K562 (cell line): ENCODE results near the gene ANXA4. TPM values are rescaled to one million over a fixed set of nuclear protein-coding genes. Genes with fewer than 3 reads are reported as not detected.
A peak's percentile ranks its signal among the peaks of the same experiment; 100 is the strongest.

Experiments used
- CBFB ChIP-seq: sonication (generic); formaldehyde crosslinking; IDR thresholded peaks from 2 replicates; pipeline ENCODE4 v1.4.0; 2020; ENCODE audit warnings: mild to moderate bottlenecking, missing genetic modification reagents
- CTBP1 ChIP-seq: fragments of 450-650 bp; IDR thresholded peaks from 2 replicates; pipeline ENCODE4 v1.6.1; 2016; ENCODE audit warnings: borderline replicate concordance
- FOSL1 ChIP-seq: fragments of 200-800 bp; sonication (Bioruptor generic); conservative IDR thresholded peaks from 2 replicates; pipeline ENCODE4 v1.6.1; 2016; ENCODE audit warnings: missing genetic modification characterization, missing compliant biosample characterization
- FOXK2 ChIP-seq, 2 experiments: fragments of 450-650 bp; IDR thresholded peaks in 1 of 2; conservative IDR thresholded peaks in 1 of 2; 2 replicates each; pipeline ENCODE4 v1.6.1; 2016; ENCODE audit warnings: low read depth in 2 of 2, mild to moderate bottlenecking in 1 of 2
- FOXM1 ChIP-seq, 2 experiments: fragments of 450-650 bp in 1 of 2; sonication (generic) in 1 of 2; formaldehyde crosslinking in 1 of 2; IDR thresholded peaks; 2 replicates each; pipeline versions ENCODE4 v1.6.1 to v1.9.0; 2017 to 2022; ENCODE audit warnings: low read depth in 2 of 2, mild to moderate bottlenecking in 2 of 2, missing genetic modification reagents in 1 of 2, moderate library complexity in 1 of 2
- HCFC1 ChIP-seq: IDR thresholded peaks from 2 replicates; pipeline ENCODE4 v1.6.1; 2012; ENCODE audit warnings: low read depth, low read length, improper control_type of control experiment
- NR2C2 ChIP-seq, 2 experiments: fragments of 200-800 bp in 1 of 2; sonication (Bioruptor generic) in 1 of 2; sonication (generic) in 1 of 2; formaldehyde crosslinking in 1 of 2; IDR thresholded peaks; 2 replicates each; pipeline versions ENCODE4 v1.6.1 to v1.8.0; 2016 to 2022; ENCODE audit warnings: mild to moderate bottlenecking in 1 of 2, missing compliant biosample characterization in 1 of 2, missing genetic modification characterization in 1 of 2, missing genetic modification reagents in 1 of 2
- PHF8 ChIP-seq: fragments of 200-600 bp; sonication (generic); IDR thresholded peaks from 2 replicates; pipeline ENCODE4 v1.6.1; 2012; ENCODE audit warnings: mixed run types, mild to moderate bottlenecking, inconsistent platforms, low read length, moderate library complexity, borderline replicate concordance
- RBM14 ChIP-seq: fragments of 200-400 bp; formaldehyde crosslinking; IDR thresholded peaks from 2 replicates; pipeline ENCODE4 v1.6.1; 2018; ENCODE audit warnings: low read depth, mild to moderate bottlenecking, low read length, moderate library complexity, borderline replicate concordance; ENCODE audit not compliant: insufficient read depth
- RBM34 ChIP-seq: fragments of 200-400 bp; formaldehyde crosslinking; IDR thresholded peaks from 2 replicates; pipeline ENCODE4 v1.6.1; 2018; ENCODE audit warnings: low read length, borderline replicate concordance; ENCODE audit not compliant: insufficient read depth
- RNF2 ChIP-seq: sonication (generic); IDR thresholded peaks from 2 replicates; pipeline ENCODE4 v1.6.1; 2016
- SREBF2 ChIP-seq: sonication (generic); formaldehyde crosslinking; IDR thresholded peaks from 2 replicates; pipeline ENCODE4 v1.4.0; 2020; ENCODE audit warnings: mild to moderate bottlenecking, missing genetic modification reagents
- TAF9B ChIP-seq: fragments of 450-650 bp; IDR thresholded peaks from 2 replicates; pipeline ENCODE4 v1.6.1; 2018; ENCODE audit warnings: mild to moderate bottlenecking; ENCODE audit not compliant: partially characterized antibody
- TFAM ChIP-seq: fragments of 250-450 bp; sonication (Bioruptor Pico); conservative IDR thresholded peaks from 2 replicates; pipeline ENCODE4 v1.5.0; 2021; ENCODE audit warnings: mild to moderate bottlenecking, moderate library complexity
- XRCC5 ChIP-seq: fragments of 200-400 bp; formaldehyde crosslinking; IDR thresholded peaks from 2 replicates; pipeline ENCODE4 v1.6.1; 2017; ENCODE audit warnings: low read depth, mild to moderate bottlenecking, low read length
- ZNF408 ChIP-seq: fragments of 250-450 bp; sonication (Bioruptor Pico); IDR thresholded peaks from 2 replicates; pipeline ENCODE4 v1.4.0; 2020; ENCODE audit warnings: low read depth, mild to moderate bottlenecking, moderate library complexity
- ZNF717 ChIP-seq: fragments of 250-450 bp; sonication (Bioruptor Pico); IDR thresholded peaks from 2 replicates; pipeline ENCODE4 v1.5.0; 2021
- ZNF79 ChIP-seq: fragments of 250-450 bp; sonication (Bioruptor Pico); IDR thresholded peaks from 2 replicates; pipeline ENCODE4 v1.4.0; 2020; ENCODE audit warnings: low read depth, mild to moderate bottlenecking, moderate library complexity
- polyA plus RNA-seq, 8 experiments: library from polyadenylated mRNA; depleted of rRNA in 4 of 8; stranded (reverse) in 5 of 8; unstranded in 3 of 8; fragments of >200 nt; fragmentation: Nextera tagmentation in 2 of 8; fragmentation: Illumina TruSeq in 1 of 8; extraction: Ambion mirVana in 2 of 8; extraction: Trizol in 1 of 8; gene quantifications; 2 replicates each; pipeline versions ENCODE4 v1.2.1 to v1.2.3, GENCODE V29; 2011 to 2014; ENCODE audit warnings: inconsistent platforms in 1 of 8, missing spikeins in 1 of 8
- total RNA-seq, 7 experiments: library from RNA; depleted of rRNA in 6 of 7; stranded (reverse); fragments of >200 nt in 6 of 7; fragmentation: Illumina TruSeq in 2 of 7; extraction: Trizol in 2 of 7; gene quantifications; 2 replicates each; pipeline versions ENCODE4 v1.2.1 to v1.2.3, GENCODE V29; 2011 to 2021; ENCODE audit warnings: low replicate concordance in 1 of 7
- TF ChIP-seq, protein P1 (sequence below): fragments of 250-450 bp; sonication (Bioruptor Pico); IDR thresholded peaks from 2 replicates; pipeline ENCODE4 v1.5.0; 2021; ENCODE audit warnings: mild to moderate bottlenecking, borderline replicate concordance

Gene ANXA4
- total and polyA plus RNA-seq, 9 of the 15 experiments (the other 6 are each of a cell fraction or from before 2014, with no cell fraction given), result 3.4 to 13.6 (median 11.6) TPM

DNA sequence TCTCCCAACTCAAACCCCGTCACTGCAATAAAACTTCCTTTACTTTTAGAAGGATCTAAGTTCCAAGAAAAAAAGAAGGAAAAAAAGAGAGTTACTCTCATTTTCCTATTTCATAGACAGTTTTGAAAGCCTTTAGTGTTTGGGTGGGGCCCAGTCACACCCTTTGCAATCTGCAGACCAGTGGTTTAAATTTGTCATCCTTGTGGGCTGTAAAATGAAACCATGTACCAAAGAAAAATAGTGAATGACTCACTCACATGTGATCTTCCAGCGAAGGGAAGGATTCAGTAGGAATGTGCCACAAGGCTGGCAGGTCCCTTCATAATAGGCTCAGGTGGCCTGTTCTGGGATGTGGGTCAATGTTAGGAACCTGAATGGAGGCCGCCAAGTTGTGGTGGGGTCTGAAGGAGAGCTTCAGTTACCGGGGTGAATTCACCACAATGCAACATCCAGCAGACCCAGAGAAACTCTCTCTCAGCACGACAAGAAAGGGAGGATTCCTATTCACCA lies 28.3 kb downstream of the ANXA4 start (continued):
- TF ChIP-seq XRCC5 (no peak), ZNF717 (no peak), SREBF2 (CRISPR knock-in tag) (no peak), PHF8 (no peak), FOXM1 (IDR thresholded peaks at IDR 0.05; ENCODE audit: low read depth) (no peak), FOXM1 (CRISPR knock-in tag; IDR thresholded peaks at IDR 0.05; ENCODE audit: low read depth) (no peak), HCFC1 (no peak), RBM14 (no peak), CBFB (CRISPR knock-in tag) (no peak), CTBP1 (peak; percentile 87), ZNF79 (CRISPR knock-in tag) (no peak), RBM34 (no peak), TAF9B (peak; percentile 35), RNF2 (no peak), ZNF408 (CRISPR knock-in tag) (no peak), FOSL1 (tag) (peak; percentile 98), NR2C2 (CRISPR knock-in tag; IDR thresholded peaks at IDR 0.05) (no peak), NR2C2 (tag; IDR thresholded peaks at IDR 0.05) (no peak), FOXK2 (conservative IDR thresholded peaks at IDR 0.05 in 1 of 2, IDR thresholded peaks at IDR 0.05 in 1 of 2; ENCODE audit: low read depth in 2 of 2) (peak; percentile 51 to 66; a peak in 2 of 4 replicates), TFAM (no peak)
- TF ChIP-seq, protein P1, sequence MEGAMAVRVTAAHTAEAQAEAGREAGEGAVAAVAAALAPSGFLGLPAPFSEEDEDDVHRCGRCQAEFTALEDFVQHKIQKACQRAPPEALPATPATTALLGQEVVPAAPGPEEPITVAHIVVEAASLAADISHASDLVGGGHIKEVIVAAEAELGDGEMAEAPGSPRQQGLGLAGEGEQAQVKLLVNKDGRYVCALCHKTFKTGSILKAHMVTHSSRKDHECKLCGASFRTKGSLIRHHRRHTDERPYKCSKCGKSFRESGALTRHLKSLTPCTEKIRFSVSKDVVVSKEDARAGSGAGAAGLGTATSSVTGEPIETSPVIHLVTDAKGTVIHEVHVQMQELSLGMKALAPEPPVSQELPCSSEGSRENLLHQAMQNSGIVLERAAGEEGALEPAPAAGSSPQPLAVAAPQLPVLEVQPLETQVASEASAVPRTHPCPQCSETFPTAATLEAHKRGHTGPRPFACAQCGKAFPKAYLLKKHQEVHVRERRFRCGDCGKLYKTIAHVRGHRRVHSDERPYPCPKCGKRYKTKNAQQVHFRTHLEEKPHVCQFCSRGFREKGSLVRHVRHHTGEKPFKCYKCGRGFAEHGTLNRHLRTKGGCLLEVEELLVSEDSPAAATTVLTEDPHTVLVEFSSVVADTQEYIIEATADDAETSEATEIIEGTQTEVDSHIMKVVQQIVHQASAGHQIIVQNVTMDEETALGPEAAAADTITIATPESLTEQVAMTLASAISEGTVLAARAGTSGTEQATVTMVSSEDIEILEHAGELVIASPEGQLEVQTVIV (CRISPR knock-in tag), result no peak
